Airway epithelial cell (primary cell): Measurements from ENCODE around the gene SYNGR1. TPM values are rescaled to one million over a fixed set of nuclear protein-coding genes. Genes with fewer than 3 reads are reported as not detected.

Experiments used
- total RNA-seq: library from RNA; depleted of rRNA; stranded (reverse); fragments of >200 nt; gene quantifications from 2 replicates; pipeline ENCODE4 v1.2.3, GENCODE V29; 2015

The SYNGR1 gene
- 6.4 and 6.5 TPM in 2 replicates for total RNA-seq

GRCh38 chr22:39349967-39350726, at the start of gene SYNGR1:
Gene SYNGR1 (plus strand): TSS chr22:39349991. CDS start chr22:39350011, 20 bp downstream.

GRCh38 chr22:39319284-39320022, 30.3 kb upstream of the SYNGR1 start, which contains the start of gene RPL3:
Gene RPL3 (minus strand): TSS chr22:39319623. CDS start chr22:39319597, 26 bp downstream.

Other genes starting within 250 kb of the SYNGR1 start
- 0.09 and 0.21 TPM in 2 replicates for gene CBX7, start 197.3 kb upstream of the SYNGR1 start, total RNA-seq
- 3.0 and 3.3 TPM in 2 replicates for gene PDGFB, start 105.0 kb upstream of the SYNGR1 start, total RNA-seq
- 2,280 and 2,292 TPM in 2 replicates for gene RPL3, start 30.4 kb upstream of the SYNGR1 start, total RNA-seq
- 8.6 and 25.2 TPM in 2 replicates for gene TAB1, start 49.8 kb downstream of the SYNGR1 start, total RNA-seq
- gene MGAT3, start 107.0 kb downstream of the SYNGR1 start, total RNA-seq: 0.37 and 0.85 TPM in 2 replicates
- 27.9 and 31.8 TPM in 2 replicates for gene MIEF1, start 152.3 kb downstream of the SYNGR1 start, total RNA-seq
- 307 and 311 TPM in 2 replicates for gene ATF4, start 170.6 kb downstream of the SYNGR1 start, total RNA-seq
- 147 and 151 TPM in 2 replicates for gene RPS19BP1, start 182.8 kb downstream of the SYNGR1 start, total RNA-seq
- gene CACNA1I, start 220.8 kb downstream of the SYNGR1 start, total RNA-seq: 0.07 and 0.14 TPM in 2 replicates